ENCODE results near the gene GP9. TPM values are rescaled to one million over a fixed set of nuclear protein-coding genes. Genes with fewer than 3 reads are reported as not detected.

Gene GP9
- 10 to 100 TPM in 1 of 6 donors, 1 to 10 TPM in 2, under 1 TPM in 2, not detected in 1; 0.47 to 12.0 (median 4.3) TPM for total RNA-seq

- 59 to 70% methylated on average over 6 to 10 of the region's 13 CpGs for WGBS, 2 donors
- Histone ChIP-seq H3K27me3 (no peaks in the 10 kb centered on the region), H3K36me3 (no peaks in the 10 kb centered on the region), H3K27ac (peak within 1 kb of the TSS in 3 of 4 donors; percentile 8 to 45 (median 43)), H3K9me3 (no peaks in the 10 kb centered on the region), H3K4me1 (peaks cover 5 to 10% (median 7%) of the 10 kb centered on the region in 4 donors), H3K4me3 (no peak within 1 kb of the TSS)
- ATAC-seq (ENCODE audit: low FRiP score in 2 of 2) (no peak), DNase-seq (peak in 1 of 2 donors; percentile 52)
- no peak for TF ChIP-seq POLR2AphosphoS5 (IDR thresholded peaks at IDR 0.05)
- no peak for TF ChIP-seq POLR2A (IDR thresholded peaks at IDR 0.05)
- no peak for TF ChIP-seq CTCF (IDR thresholded peaks at IDR 0.05)
- no peak for TF ChIP-seq EP300 (IDR thresholded peaks at IDR 0.05)
Measured at GRCh38 chr3:129060276-129061022, at the start of gene GP9. Gene GP9, plus strand, starts transcription at chr3:129060779. Its CDS starts 961 bp downstream, at chr3:129061740.

DNA sequence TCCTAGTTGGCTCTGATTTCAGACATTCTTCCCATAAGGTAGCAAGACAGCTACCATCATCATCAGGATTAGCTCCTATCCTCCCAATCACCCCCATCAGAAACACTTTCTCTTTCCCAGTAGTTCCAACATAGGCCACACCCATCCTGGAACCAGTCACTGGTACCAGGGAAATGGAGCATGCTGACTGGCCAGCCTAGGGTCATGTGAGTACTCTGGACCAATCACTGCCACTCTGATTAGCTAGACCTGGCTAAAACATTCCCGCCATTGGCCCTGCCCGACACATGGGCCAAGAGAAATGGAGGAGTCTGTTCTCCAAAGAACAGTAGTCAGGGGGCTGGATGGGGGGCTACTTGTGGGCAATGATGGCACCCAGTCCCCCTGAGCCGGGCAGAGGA lies 47.1 kb upstream of the GP9 start:
- DNase-seq (no peak), ATAC-seq (ENCODE audit: low FRiP score in 2 of 2) (no peak)
- TF ChIP-seq POLR2A (IDR thresholded peaks at IDR 0.05) (no peak), CTCF (IDR thresholded peaks at IDR 0.05) (no peak), POLR2AphosphoS5 (IDR thresholded peaks at IDR 0.05) (no peak), EP300 (IDR thresholded peaks at IDR 0.05) (no peak)
- H3K4me3 ChIP-seq = no peak overlapping the region
- H3K9me3 ChIP-seq = no peaks in the 10 kb centered on the region
- H3K27ac ChIP-seq = peak overlapping the region; percentile 74 to 88 (median 78)
- WGBS, 2 donors = 67 to 100% methylated on average over 3 of the region's 3 CpGs
- no peaks in the 10 kb centered on the region for H3K36me3 ChIP-seq
- H3K4me1 ChIP-seq = peaks cover 49 to 65% (median 59%) of the 10 kb centered on the region in 4 donors
- no peaks in the 10 kb centered on the region for H3K27me3 ChIP-seq

DNA sequence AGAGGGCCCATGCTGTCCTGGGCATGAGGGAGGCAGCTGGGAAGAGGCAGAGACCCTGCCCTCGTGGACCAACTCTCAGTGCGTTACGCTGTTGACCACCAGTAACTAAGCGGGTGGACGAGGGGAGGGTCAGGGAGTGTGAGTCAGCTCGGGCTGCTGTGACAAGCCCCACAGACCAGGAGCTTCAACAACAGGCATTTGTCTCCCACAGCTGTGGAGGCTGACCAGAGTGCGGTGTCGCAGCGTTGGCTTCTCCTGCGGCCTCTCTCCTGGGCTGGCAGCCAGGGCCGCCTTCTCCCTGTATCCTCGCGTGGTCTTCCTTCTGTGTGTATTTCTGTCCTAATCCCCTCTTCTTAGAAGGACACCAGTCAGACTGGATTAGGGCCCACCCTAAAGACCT lies 46.4 kb upstream of the GP9 start:
- ATAC-seq (ENCODE audit: low FRiP score in 2 of 2) = no peak
- H3K36me3 ChIP-seq = no peaks in the 10 kb centered on the region
- no peaks in the 10 kb centered on the region for H3K27me3 ChIP-seq
- peak overlapping the region; percentile 74 to 88 (median 78) for H3K27ac ChIP-seq
- no peak for DNase-seq
- H3K4me1 ChIP-seq = peaks cover 52 to 65% (median 61%) of the 10 kb centered on the region in 4 donors
- TF ChIP-seq POLR2AphosphoS5 (IDR thresholded peaks at IDR 0.05) (peak; percentile 42 to 49), CTCF (IDR thresholded peaks at IDR 0.05) (no peak)
- 60 to 72% methylated on average over 12 to 13 of the region's 13 CpGs for WGBS, 2 donors
- no peaks in the 10 kb centered on the region for H3K9me3 ChIP-seq
- no peak overlapping the region for H3K4me3 ChIP-seq

DNA sequence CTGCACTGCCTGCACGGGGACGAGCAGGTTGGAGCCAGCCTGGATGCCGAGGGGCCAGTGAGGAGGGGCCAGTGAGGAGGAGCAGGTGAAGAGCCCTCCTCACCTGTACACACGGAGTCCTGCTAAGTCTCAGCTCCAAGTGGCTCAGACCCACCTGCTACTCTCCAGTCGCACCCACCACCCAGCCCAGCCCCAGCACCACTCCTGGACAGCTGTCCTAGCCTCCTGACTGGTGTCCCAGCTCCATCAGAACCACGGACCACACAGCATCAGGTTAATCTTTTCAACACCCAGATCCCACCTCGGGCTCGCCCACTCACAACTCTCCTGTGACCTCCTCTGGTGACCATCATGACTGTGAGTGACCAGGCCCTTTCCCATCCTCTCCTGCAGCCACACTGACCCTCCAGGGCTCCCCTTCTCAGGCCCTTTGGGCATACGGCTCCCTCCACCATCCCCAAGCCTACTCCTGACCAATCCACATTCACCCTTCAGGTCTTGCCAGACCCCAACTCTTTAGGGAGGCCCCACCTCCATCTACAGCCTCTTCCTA lies 45.7 kb upstream of the GP9 start:
- H3K27me3 ChIP-seq = no peaks in the 10 kb centered on the region
- H3K4me1 ChIP-seq = peaks cover 52 to 65% (median 61%) of the 10 kb centered on the region in 4 donors
- H3K4me3 ChIP-seq = no peak overlapping the region
- no peaks in the 10 kb centered on the region for H3K9me3 ChIP-seq
- 86 to 88% methylated on average over 9 of the region's 9 CpGs for WGBS, 2 donors
- TF ChIP-seq POLR2A (IDR thresholded peaks at IDR 0.05) (no peak), POLR2AphosphoS5 (IDR thresholded peaks at IDR 0.05) (no peak)
- peak overlapping the region; percentile 74 to 88 (median 78) for H3K27ac ChIP-seq
- ATAC-seq (ENCODE audit: low FRiP score in 2 of 2) (no peak), DNase-seq (no peak)
- H3K36me3 ChIP-seq = no peaks in the 10 kb centered on the region

- peak in 1 of 2 donors; percentile 56 for ATAC-seq (ENCODE audit: low FRiP score in 2 of 2)
- H3K27ac ChIP-seq = peak overlapping the region; percentile 74 to 88 (median 78)
Measured at GRCh38 chr3:129015388-129016105, 45.0 kb upstream of the GP9 start.

More at GRCh38 chr3:129015388-129016105, 45.0 kb upstream of the GP9 start:
- whole genome bisulfite sequencing, 2 donors = 32 to 63% methylated on average over 17 to 18 of the region's 19 CpGs
- Histone ChIP-seq H3K4me1 (peaks cover 51 to 63% (median 55%) of the 10 kb centered on the region in 4 donors), H3K36me3 (no peaks in the 10 kb centered on the region), H3K27me3 (no peaks in the 10 kb centered on the region), H3K4me3 (peak overlapping the region in 1 of 4 donors; percentile 6), H3K9me3 (no peaks in the 10 kb centered on the region)
- DNase-seq = peak in 1 of 2 donors; percentile 69
- TF ChIP-seq POLR2AphosphoS5 (IDR thresholded peaks at IDR 0.05) = peak in 1 of 2 donors; percentile 65
- no peak for TF ChIP-seq EP300 (IDR thresholded peaks at IDR 0.05)
- no peak for TF ChIP-seq POLR2A (IDR thresholded peaks at IDR 0.05)
